ENCODE data around the gene ATAD1. TPM values are rescaled to one million over a fixed set of nuclear protein-coding genes. Genes with fewer than 3 reads are reported as not detected.
"Not testable (repeated sequence)": the region's sequence is repeated elsewhere in the genome, so short reads cannot be mapped to it uniquely, and the experiment has no call there.

Gene ATAD1
- total RNA-seq, 4 donors from 2014 or later, result 29.9 to 40.6 (median 31.5) TPM

- Histone ChIP-seq H3K4me1 (peaks cover 4% of the 10 kb centered on the region), H3K9me3 (no peaks in the 10 kb centered on the region), H3K27me3 (no peaks in the 10 kb centered on the region), H3K27ac (no peak overlapping the region), H3K4me3 (no peak overlapping the region), H3K36me3 (no peaks in the 10 kb centered on the region)
- no peak for DNase-seq (ENCODE audit: low spot score in 2 of 2)
- no peak for TF ChIP-seq CTCF (IDR thresholded peaks at IDR 0.05)
- peak in 1 of 3 donors; percentile 16 for TF ChIP-seq POLR2AphosphoS5 (IDR thresholded peaks at IDR 0.05)
These were observed 77.8 kb downstream of the ATAD1 start for GRCh38 chr10:87740254-87740655.

DNA sequence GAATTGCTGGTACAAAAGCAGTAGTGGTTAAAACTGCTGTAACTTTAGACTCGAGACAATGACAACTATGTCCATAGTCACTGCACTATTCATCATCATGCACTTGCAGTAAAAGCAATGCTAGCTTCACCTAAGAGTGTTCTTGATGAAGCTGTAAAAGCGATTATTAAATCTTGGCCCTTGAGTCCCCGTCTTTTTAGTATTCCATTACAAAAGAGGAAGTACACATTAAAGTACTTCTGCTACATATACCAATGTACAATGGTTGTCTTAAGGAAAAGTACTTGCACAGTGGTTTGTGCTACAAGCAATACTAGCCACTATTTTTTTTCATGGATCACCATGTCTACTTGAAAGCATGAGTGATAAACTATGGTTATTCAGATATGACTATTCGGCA, 78.3 kb downstream of the ATAD1 start:
- Histone ChIP-seq H3K4me3 (no peak overlapping the region), H3K4me1 (peaks cover 4% of the 10 kb centered on the region), H3K9me3 (no peaks in the 10 kb centered on the region), H3K27ac (no peak overlapping the region), H3K27me3 (no peaks in the 10 kb centered on the region), H3K36me3 (no peaks in the 10 kb centered on the region)
- WGBS, result 83% methylated on average over 4 of the region's 4 CpGs
- DNase-seq (ENCODE audit: low spot score in 2 of 2), result no peak
- TF ChIP-seq POLR2AphosphoS5 (IDR thresholded peaks at IDR 0.05) (no peak), EP300 (IDR thresholded peaks at IDR 0.05) (no peak), CTCF (IDR thresholded peaks at IDR 0.05) (no peak), POLR2A (IDR thresholded peaks at IDR 0.05) (no peak)

DNA sequence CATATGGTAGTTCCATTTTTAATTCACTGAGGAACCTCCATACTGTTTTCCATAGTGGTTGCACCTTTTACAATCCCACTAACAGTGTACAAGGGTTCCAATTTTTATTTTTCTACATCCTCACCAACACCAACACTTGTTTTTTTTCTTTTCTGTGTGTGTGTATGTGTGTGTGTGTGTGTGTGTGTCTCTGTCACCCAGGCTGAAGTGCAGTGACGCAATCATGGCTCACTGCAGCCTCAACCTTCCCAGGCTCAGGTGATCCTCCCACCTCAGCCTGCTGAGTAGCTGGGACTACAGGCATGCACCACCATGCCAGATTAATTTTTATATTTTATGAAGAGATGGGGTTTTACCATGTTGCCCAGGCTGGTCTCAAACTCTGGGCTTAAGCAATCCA, 79.8 kb downstream of the ATAD1 start:
- WGBS, result 100% methylated on average over 1 of the region's 1 CpG
- H3K36me3 ChIP-seq, result not testable (repeated sequence)

GRCh38 chr10:87734987-87735827, 82.8 kb downstream of the ATAD1 start:
- no peak overlapping the region for H3K27ac ChIP-seq
- no peak overlapping the region for H3K4me3 ChIP-seq
- no peaks in the 10 kb centered on the region for H3K27me3 ChIP-seq
- 50% methylated on average over 7 of the region's 7 CpGs for WGBS
- no peak for DNase-seq (ENCODE audit: low spot score in 2 of 2)
- no peaks in the 10 kb centered on the region for H3K4me1 ChIP-seq
- TF ChIP-seq CTCF (IDR thresholded peaks at IDR 0.05), result peak; percentile 60 to 69
- no peak for TF ChIP-seq EP300 (IDR thresholded peaks at IDR 0.05)
- no peak for TF ChIP-seq POLR2A (IDR thresholded peaks at IDR 0.05)
- TF ChIP-seq POLR2AphosphoS5 (IDR thresholded peaks at IDR 0.05), result no peak
- H3K9me3 ChIP-seq, result no peaks in the 10 kb centered on the region
- H3K36me3 ChIP-seq, result no peaks in the 10 kb centered on the region

More for the DNA sequence above, 79.8 kb downstream of the ATAD1 start:
- not testable (repeated sequence) for DNase-seq (ENCODE audit: low spot score in 2 of 2); H3K4me1 ChIP-seq; H3K27ac ChIP-seq; H3K9me3 ChIP-seq; H3K4me3 ChIP-seq; H3K27me3 ChIP-seq

DNA sequence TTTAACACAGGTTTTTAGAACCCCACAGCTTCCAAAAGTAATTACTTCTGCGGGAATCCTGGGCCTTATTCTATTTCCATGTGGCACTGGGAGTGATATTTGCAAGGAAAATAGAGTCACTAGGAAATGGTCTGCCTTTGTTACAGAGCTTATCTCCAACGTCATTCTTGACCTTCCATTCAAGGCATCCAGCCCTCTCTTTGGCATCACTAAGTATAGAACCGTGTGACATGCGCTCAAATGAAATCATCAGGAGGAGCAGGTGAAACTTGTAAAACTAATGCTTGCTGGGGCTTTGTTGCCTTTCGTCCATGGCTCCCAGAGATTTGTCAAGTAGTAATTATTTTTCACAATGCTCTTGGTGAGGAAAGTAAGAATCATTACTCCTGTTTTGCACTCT, 84.9 kb downstream of the ATAD1 start:
- H3K9me3 ChIP-seq, result no peaks in the 10 kb centered on the region
- no peak for DNase-seq (ENCODE audit: low spot score in 2 of 2)
- no peak for TF ChIP-seq POLR2A (IDR thresholded peaks at IDR 0.05)
- no peak for TF ChIP-seq POLR2AphosphoS5 (IDR thresholded peaks at IDR 0.05)
- no peak for TF ChIP-seq EP300 (IDR thresholded peaks at IDR 0.05)
- no peak for TF ChIP-seq CTCF (IDR thresholded peaks at IDR 0.05)
- H3K27me3 ChIP-seq, result no peaks in the 10 kb centered on the region
- H3K4me3 ChIP-seq, result no peak overlapping the region
- no peaks in the 10 kb centered on the region for H3K36me3 ChIP-seq
- 78% methylated on average over 5 of the region's 5 CpGs for WGBS
- no peaks in the 10 kb centered on the region for H3K4me1 ChIP-seq
- H3K27ac ChIP-seq, result no peak overlapping the region

GRCh38 chr10:87729940-87730339, 88.1 kb downstream of the ATAD1 start:
- TF ChIP-seq POLR2A (IDR thresholded peaks at IDR 0.05) (no peak), POLR2AphosphoS5 (IDR thresholded peaks at IDR 0.05) (no peak), CTCF (IDR thresholded peaks at IDR 0.05) (no peak), EP300 (IDR thresholded peaks at IDR 0.05) (no peak)
- H3K27me3 ChIP-seq, result no peaks in the 10 kb centered on the region
- no peak overlapping the region for H3K4me3 ChIP-seq
- no peak overlapping the region for H3K27ac ChIP-seq
- no peak for DNase-seq (ENCODE audit: low spot score in 2 of 2)
- no peaks in the 10 kb centered on the region for H3K4me1 ChIP-seq
- no peaks in the 10 kb centered on the region for H3K9me3 ChIP-seq
- WGBS, result 81% methylated on average over 6 of the region's 6 CpGs
- no peaks in the 10 kb centered on the region for H3K36me3 ChIP-seq
